ENCODE measurements around the gene CXCL5.
A peak's percentile ranks its signal among the peaks of the same experiment; 100 is the strongest.

Gene CXCL5

GRCh38 chr4:73998040-73999011 lies at the start of gene CXCL5:
Gene CXCL5, minus strand, starts transcription at chr4:73998677. Its CDS starts 96 bp downstream, at chr4:73998581.
- DNase-seq = no peak

GRCh38 chr4:74047152-74047551 lies 48.7 kb upstream of the CXCL5 start:
- DNase-seq = no peak

DNA sequence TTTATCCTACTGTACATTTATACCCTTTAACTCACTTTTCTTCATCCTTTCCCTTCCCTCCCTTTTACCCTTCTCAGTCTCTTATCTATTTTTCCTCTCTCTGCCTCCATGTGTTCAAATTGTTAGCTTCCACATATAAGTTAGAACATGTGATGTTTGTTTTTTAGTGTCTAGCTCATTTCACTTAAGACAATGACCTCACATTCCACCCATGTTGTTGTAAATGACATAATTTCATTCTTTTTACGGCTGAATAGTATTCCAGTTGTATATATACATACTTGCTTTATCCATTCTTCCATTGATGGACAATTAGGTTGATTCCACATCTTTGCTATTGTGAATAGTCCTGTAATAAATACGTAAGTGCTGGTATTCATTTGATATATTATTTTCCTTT lies 47.3 kb upstream of the CXCL5 start:
- no peak for DNase-seq

GRCh38 chr4:74045247-74045646 lies 46.8 kb upstream of the CXCL5 start:
- no peak for DNase-seq

GRCh38 chr4:74044677-74045076 lies 46.2 kb upstream of the CXCL5 start:
- no peak for DNase-seq

DNA sequence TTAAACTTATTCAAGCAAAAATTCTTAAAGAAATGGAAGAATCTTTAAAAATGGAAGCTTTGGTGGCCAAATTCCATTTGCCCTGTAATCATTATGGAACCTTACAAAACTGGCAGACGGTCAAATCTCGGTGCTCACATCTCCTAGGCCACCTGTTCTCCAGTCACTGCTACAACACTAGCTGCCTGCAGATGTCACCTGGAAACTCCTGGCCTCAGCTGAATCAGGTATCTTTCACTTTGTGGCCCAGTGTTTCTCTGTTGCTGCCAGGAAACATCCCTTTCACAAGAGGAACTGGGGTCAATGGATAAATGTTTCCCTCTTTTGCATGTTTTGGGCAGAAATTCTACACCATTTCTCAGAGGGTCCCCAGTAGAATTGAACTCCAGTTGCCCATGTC lies 44.2 kb upstream of the CXCL5 start:
- peak in 1 of 2 experiments; percentile 3 for DNase-seq

DNA sequence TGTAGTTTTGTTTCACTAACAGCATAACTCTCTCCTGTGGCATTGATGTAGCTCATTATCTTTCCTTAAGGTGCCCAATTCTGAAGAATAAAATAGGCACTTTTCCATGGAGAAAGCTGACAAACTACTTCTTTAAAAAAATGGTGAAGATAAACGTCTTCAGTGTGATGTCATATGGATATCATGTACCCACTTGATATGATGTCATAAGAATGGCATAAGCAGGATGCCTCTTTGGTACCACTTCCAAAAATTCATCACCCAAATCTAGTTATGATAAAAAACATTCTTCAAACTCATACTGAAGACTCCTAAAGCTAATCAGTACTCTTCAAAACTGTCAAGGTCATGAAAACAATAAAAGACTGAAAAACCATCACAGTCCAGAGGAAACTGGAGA lies 42.9 kb upstream of the CXCL5 start:
- DNase-seq = no peak

DNA sequence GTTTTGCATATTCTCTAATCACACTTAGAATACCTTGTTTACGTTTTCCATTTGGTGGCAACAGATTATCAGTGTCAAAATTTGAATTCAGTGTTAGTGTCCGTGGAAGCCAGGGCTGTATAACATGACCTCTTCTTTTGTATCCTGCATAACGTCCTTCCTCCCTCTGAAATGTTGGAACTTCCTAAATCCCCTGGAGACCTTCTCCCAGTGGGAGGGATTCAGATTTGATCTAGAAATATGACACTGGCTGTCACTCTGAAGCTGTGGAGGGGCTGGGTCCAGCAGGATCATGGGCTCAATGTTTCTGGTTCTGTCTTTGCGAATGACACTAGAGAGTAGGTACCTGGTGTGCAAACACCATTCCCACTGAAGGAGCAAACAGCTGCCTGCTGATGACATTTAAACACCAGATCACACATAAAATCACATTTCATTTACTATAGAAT lies 40.9 kb upstream of the CXCL5 start:
- no peak for DNase-seq

GRCh38 chr4:74038425-74039314 lies 40.2 kb upstream of the CXCL5 start, which contains the start of gene CXCL3:
Gene CXCL3, minus strand, starts transcription at chr4:74038689. Its CDS starts 78 bp downstream, at chr4:74038611.
- DNase-seq = peak; percentile 24 to 32

- no peak for DNase-seq
Observed at GRCh38 chr4:74038086-74038424, 39.6 kb upstream of the CXCL5 start.

DNA sequence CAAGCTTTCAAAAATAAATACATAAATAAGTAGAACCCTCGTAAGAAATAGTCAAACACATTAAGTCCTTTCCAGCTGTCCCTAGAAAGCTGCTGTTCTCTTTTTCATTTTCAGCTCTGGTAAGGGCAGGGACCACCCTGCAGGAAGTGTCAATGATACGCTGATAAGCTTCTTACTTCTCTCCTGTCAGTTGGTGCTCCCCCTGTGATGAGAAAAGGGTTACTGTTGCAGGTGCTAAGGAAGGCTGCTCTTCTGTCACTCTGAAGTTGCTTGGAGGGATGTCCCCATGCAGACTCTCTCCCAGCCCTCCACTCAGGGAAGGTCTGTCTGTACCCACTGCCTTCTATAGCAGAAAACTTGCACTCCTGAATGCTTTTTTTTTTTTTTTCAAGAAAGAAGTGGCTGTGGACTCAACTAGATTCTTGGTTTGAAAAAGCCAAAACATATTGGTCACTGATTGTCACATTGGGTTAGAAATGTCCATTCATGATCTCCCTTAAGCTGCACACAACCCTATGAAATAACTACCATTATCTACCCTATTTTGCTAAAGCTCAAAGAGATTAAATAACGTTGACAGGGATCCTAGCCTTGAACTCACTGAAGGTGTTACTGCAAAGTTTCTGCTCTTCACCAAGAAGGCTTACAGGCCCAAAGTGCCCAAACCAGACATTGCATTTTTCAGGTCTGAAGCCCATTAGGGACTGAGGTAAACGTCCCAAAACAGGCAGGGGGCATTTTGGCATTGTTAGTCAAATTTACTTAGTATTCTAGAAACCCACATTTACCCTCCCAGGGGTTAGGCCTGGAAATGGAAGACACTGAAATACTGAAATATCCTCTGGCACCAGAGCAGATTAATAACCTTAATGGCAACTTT lies 38.8 kb upstream of the CXCL5 start:
- no peak for DNase-seq

DNA sequence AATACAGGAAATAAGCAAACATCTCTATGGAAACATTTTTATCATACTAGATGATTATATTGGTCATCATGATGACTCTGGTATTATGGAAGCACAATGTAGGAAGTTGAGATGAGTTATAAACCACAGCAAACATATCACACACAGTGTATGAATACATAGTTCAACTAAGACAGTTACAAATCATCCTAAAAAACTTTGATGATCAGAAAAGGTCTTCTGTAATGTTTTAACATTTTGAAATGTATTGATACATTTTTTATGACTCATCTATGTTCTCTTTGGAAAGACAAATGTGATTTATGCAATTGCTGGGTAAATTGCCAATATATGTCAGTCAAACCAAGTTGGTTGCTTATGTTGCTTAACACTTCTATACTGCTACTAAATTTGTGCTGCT lies 35.3 kb upstream of the CXCL5 start:
- no peak for DNase-seq

- DNase-seq = peak in 1 of 2 experiments; percentile 4
Observed at GRCh38 chr4:74032064-74032463, 33.6 kb upstream of the CXCL5 start.

- no peak for DNase-seq
Observed at GRCh38 chr4:74031576-74031975, 33.1 kb upstream of the CXCL5 start.

DNA sequence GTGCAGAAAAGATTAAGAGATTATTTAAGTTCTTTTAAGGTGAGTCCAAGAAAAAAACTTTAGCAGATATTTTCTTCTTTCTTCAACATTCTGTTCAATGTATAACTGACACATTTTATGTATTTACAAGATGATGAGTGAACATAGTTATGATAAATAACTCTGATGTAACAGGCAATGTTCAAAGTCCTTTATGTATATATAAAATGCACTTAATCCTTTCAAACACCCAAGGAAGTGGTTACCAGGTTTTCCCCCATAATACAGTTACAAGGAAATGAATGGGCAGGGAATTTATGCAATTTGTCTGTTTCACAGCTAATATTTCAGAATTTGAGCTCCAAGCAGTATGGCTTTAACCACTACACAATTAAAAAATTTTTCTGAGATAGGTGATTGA lies 31.8 kb upstream of the CXCL5 start:
- no peak for DNase-seq

DNA sequence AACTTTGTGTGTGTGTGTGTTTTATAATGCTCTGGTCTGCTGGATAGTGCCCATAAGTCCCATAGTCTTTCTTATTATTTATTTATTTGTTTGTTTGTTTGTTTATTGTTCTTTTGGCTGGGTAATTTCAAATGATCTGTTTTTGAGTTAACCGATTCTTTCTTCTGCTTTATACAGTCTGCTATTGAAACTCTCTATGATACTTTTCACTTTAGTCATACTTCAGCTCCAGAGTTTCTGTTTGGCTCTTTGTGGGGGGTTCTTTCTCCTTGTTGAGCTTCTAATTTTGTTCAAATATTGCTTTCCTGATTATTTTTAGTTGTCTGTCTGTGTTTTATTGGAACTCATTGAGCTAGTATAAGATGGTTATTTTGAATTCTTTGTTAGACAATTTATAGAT lies 30.0 kb upstream of the CXCL5 start:
- no peak for DNase-seq

GRCh38 chr4:74023709-74024108 lies 25.2 kb upstream of the CXCL5 start:
- DNase-seq = no peak

GRCh38 chr4:74021601-74022000 lies 23.1 kb upstream of the CXCL5 start:
- DNase-seq = no peak

DNA sequence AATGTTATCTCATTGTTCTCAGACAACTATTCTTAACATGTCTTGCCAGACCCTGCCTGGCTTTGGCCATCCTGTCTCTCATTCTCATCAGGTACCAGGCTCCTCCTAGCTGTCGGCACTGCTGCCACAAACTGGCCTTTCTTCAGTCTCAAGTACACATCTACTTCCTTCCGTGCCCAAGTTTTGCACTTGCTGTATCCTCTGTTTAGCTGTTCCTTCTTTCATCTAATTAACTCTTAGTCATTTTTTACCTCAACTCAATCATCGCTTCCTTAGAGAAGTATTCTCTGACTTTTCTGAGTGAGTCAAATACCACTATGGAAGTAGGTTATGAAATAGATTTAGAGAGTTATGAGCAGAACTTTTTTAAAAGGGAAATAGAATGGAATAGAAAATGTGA lies 20.3 kb upstream of the CXCL5 start:
- DNase-seq = no peak

DNA sequence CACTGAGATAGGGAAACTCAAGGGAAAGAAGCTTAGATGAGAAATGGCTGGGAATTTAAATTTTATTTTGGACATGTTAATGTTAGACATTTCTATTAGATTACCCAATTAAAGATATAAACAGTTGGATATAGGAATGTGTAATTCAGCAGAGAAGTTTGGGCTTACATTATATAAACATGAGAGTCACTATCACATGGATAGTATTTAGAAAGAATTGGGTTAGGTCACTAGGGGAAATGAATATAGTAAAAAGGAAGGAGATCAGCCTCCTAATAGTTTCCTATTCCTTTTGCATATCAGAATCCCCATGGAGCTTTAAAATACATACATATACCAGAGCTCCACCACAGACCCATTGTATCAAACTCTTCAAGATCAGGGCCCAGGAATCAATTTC lies 19.6 kb upstream of the CXCL5 start:
- DNase-seq = no peak

GRCh38 chr4:74016068-74016467 lies 17.6 kb upstream of the CXCL5 start:
- no peak for DNase-seq

- DNase-seq = no peak
Observed at GRCh38 chr4:74015126-74015780, 16.8 kb upstream of the CXCL5 start.
